HAP-1 (cell line): ENCODE results near the gene PDZK1.
"Not testable (repeated sequence)": the region's sequence is repeated elsewhere in the genome, so short reads cannot be mapped to it uniquely, and the experiment has no call there.

ENCODE experiments used
- DNase-seq, 2 experiments: peaks; one replicate each; pipeline ENCODE4 v3.0.0-alpha.2; 2016 to 2020; ENCODE audit warnings: low spot score in 2 of 2
- H3K27me3 ChIP-seq: fragments of 250-450 bp; sonication (Bioruptor Pico); 2 replicates; pipeline ENCODE4 v1.5.1; 2020; ENCODE audit warnings: low read depth, mild to moderate bottlenecking, moderate library complexity
- H3K36me3 ChIP-seq: fragments of 250-450 bp; sonication (Bioruptor Pico); replicated peaks from 2 replicates; pipeline ENCODE4 v1.5.1; 2020; ENCODE audit warnings: mild to moderate bottlenecking
- H3K4me1 ChIP-seq: fragments of 250-450 bp; sonication (Bioruptor Pico); 2 replicates; pipeline ENCODE4 v1.5.1; 2020; ENCODE audit warnings: mild to moderate bottlenecking
- H3K4me3 ChIP-seq: fragments of 250-450 bp; sonication (Bioruptor Pico); 2 replicates; pipeline ENCODE4 v1.5.1; 2020; ENCODE audit warnings: mild to moderate bottlenecking, moderate library complexity
- H3K9me3 ChIP-seq: fragments of 250-450 bp; sonication (Bioruptor Pico); 2 replicates; pipeline ENCODE4 v1.5.1; 2020; ENCODE audit warnings: mild to moderate bottlenecking, moderate library complexity
- in situ Hi-C: fragments of 300-500 bp; cut with MboI; formaldehyde crosslinking; loops from 3 replicates; pipeline ENCODE4 v1.14.3; 2020; ENCODE audit warnings: low sequenced_read_pairs, inconsistent platforms, mixed read lengths

PDZK1 gene

DNA sequence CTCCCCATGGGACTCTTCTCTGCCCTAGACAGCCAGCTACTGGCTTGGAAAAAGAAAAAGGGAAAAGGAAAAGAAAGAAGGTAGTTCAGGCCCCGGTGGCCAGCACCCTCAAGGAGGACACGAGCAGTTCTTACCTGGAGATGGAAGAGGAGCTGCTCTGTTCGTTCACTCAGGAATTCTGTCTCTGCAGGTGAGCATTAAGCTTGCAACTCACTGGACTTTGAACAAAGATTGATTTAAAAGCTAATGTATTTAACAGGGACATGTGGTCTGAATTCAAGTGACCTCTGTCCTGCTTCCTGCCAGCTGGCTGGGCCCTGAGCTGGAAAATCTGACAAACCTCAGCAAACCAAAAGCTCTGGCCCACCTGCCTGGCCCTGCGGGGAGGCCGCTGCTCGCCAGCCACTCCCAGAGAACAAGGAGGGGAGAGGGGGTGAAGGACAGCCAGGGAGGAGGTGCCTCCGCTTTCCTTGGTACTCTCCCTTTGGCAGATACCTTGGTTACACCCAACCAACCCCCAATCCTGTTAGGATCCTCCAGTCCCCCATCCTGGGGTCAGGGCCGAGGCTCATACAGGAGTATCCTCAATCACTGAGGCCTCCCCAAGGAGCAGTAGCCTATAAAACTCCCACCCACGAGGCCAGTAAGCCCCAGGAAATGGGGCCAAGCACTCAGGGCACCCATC, at the start of gene PDZK1:
Gene PDZK1, minus strand, starts transcription at position 186 of the 685 bp plus-strand sequence. CDS start 19,347 bp downstream, outside the sequence.
- DNase-seq: no peak
- H3K36me3 ChIP-seq: no peaks in the 10 kb centered on the region
- in situ Hi-C loops: no loop called here
- H3K4me1 ChIP-seq: no peaks in the 10 kb centered on the region
- H3K9me3 ChIP-seq: no peaks in the 10 kb centered on the region
- no peak within 1 kb of the TSS for H3K4me3 ChIP-seq
- no peaks in the 10 kb centered on the region for H3K27me3 ChIP-seq

DNA sequence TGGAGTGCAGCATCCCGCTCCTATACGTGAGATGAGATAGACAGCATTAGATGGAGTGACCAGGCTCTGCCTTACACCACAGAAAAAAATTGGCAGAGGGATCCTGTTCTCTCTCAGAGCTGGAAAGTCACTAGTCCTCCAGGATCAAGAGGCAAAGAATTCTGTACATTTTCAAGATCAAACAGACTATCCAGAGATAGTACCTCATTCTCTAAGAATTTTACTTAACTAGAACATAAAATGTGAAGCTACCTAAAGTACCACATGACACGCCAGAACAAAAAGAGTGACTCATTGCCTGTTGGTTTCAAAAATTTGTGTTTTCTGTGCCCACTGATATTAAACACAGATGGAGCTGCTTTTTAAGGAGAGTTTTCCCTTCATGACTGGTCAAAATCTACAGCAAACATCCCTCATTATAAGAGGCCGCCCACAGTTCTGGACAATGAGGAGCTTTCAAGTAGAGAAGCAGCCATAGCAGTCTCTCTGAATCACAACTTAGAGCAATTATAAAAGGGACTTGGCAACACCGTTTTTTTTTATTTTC, 44.4 kb upstream of the PDZK1 start:
- in situ Hi-C loops: no loop called here

DNA sequence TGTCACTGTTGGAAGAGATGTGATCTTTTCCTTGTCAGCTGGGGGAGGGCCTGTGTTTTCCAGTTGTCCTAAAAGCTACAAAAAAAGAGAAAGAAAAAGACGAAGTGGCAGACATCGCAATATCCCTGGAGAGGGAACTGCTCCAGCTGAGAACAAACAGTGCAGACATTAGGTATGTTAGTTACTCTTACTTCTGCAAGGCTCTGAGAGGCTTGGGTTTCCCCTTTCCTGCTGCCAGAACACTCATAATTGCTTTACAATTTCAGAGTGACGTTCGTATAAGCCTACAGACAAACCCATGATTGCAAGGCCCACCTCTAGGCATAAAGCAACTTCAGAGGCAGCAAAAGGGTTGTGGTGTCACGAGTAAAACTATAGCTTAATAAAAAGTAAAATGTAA, 43.3 kb upstream of the PDZK1 start:
- in situ Hi-C loops: no loop called here

More for the DNA sequence above, 44.4 kb upstream of the PDZK1 start:
- H3K27me3 ChIP-seq: no peaks in the 10 kb centered on the region
- DNase-seq: no peak
- no peaks in the 10 kb centered on the region for H3K9me3 ChIP-seq
- H3K4me3 ChIP-seq: no peak overlapping the region
- peaks cover 14% of the 10 kb centered on the region for H3K36me3 ChIP-seq
- no peaks in the 10 kb centered on the region; the same call in 1 of the 2 replicates for H3K4me1 ChIP-seq

DNA sequence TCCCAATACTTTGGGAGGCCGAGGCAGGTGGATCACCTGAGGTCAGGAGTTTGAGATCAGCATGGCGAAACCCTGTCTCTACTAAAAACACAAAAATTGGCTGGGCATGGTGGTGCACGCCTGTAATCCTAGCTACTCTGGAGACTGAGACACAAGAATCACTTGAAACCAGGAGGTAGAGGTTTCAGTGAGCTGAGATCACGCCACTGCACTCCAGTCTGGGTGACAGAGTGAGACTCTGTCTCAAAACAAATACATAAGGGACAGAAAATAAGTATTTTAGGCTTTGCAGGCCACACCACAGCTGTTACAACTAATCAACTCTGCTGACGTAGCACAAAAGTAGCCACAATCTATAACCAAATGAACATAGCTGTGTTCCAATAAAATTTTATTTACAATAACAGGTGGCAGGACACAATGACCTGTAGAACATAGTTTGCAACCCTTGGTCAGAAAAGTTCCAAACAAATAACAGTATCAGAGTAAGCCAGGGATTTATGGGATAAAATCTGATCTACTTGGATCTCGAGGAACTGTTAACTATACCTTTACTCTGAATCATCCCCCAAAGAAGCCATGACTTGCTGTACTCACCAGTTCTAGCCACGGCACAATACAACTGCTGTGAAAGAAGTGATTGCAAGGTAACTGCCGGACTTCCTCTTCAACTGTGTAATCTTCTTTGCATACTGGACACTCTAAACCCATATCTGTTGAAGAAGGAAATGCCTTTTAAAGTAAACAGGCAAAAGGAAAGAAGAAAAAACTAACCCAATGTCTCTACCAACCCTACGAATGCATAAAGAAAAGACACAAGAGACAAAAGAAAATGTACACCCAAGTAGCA, 40.5 kb upstream of the PDZK1 start:
- Histone ChIP-seq H3K27me3 (no peaks in the 10 kb centered on the region), H3K4me3 (no peak overlapping the region), H3K9me3 (no peaks in the 10 kb centered on the region), H3K36me3 (peaks cover 23% of the 10 kb centered on the region), H3K4me1 (no peaks in the 10 kb centered on the region)
- DNase-seq: no peak
- in situ Hi-C loops: no loop called here

More for the DNA sequence above, 43.3 kb upstream of the PDZK1 start:
- Histone ChIP-seq H3K27me3 (no peaks in the 10 kb centered on the region), H3K36me3 (peaks cover 16% of the 10 kb centered on the region), H3K9me3 (no peaks in the 10 kb centered on the region), H3K4me3 (no peak overlapping the region), H3K4me1 (no peaks in the 10 kb centered on the region; the same call in 1 of the 2 replicates)
- no peak for DNase-seq

DNA sequence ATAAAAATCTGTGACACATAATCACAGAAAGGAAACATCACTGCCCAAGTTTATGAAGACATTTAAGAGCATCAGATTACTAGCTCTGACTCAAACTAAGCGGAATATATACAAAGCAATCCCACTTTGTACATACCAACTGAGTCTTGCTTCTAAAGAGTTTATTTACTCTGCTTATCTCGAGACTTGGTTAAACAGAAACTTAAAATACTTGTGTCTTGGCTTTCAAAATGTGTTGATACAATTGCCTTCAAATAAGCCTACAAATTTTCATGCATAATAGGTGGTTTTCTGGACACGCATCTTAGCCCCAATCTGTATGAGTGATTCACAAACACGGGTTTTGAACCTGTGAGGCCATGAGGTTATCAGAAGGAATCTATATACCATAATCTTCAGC, 33.1 kb upstream of the PDZK1 start:
- no peak for DNase-seq
- in situ Hi-C loops: no loop called here
- H3K4me3 ChIP-seq: no peak overlapping the region
- H3K4me1 ChIP-seq: no peaks in the 10 kb centered on the region
- H3K9me3 ChIP-seq: no peaks in the 10 kb centered on the region
- H3K27me3 ChIP-seq: no peaks in the 10 kb centered on the region
- peaks cover 9% of the 10 kb centered on the region for H3K36me3 ChIP-seq

DNA sequence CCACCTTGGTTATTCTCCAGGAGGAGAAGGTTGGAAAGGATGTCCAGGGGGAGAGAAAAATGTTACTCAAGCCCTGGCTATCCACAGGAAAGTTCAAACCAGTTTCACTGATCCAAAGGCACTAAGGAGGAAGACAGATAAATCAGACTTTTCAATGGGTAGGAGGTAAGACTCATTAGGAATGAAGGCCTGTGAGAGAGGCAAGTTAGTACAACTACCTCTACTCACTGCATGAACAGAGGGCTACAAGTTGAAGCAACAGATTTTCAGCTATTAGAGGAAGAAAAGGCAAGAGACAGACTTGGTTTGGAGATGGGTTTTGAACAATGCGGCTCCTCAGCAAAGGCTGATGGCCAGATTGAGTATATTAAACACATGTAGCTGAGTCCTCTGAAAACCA, 29.0 kb upstream of the PDZK1 start:
- H3K4me3 ChIP-seq: no peak overlapping the region
- H3K36me3 ChIP-seq: no peaks in the 10 kb centered on the region
- DNase-seq: no peak
- no peaks in the 10 kb centered on the region for H3K4me1 ChIP-seq
- H3K9me3 ChIP-seq: no peaks in the 10 kb centered on the region
- H3K27me3 ChIP-seq: no peaks in the 10 kb centered on the region
- in situ Hi-C loops: no loop called here

DNA sequence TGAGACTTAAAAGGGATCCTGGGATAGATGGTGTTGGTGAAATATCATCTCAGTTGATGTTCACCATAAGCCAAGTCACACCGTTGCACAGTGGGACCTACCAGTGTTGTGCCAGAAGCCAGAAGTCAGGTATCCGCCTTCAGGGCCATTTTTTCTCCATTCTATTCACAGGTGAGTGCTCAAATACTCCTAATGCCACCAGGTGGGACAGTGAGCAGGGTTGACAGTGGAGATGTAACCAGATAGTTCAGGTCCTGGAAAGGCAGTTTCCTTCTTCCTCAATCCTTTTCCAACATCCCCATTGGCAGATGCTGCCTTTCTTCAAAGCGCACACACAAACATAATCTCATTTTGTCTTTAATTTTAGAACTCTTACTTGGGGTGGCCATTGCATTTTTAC, 23.7 kb upstream of the PDZK1 start:
- H3K4me3 ChIP-seq: no peak overlapping the region
- no peaks in the 10 kb centered on the region for H3K4me1 ChIP-seq
- in situ Hi-C loops: no loop called here
- no peak for DNase-seq
- no peaks in the 10 kb centered on the region for H3K9me3 ChIP-seq
- no peaks in the 10 kb centered on the region for H3K36me3 ChIP-seq
- no peaks in the 10 kb centered on the region for H3K27me3 ChIP-seq

DNA sequence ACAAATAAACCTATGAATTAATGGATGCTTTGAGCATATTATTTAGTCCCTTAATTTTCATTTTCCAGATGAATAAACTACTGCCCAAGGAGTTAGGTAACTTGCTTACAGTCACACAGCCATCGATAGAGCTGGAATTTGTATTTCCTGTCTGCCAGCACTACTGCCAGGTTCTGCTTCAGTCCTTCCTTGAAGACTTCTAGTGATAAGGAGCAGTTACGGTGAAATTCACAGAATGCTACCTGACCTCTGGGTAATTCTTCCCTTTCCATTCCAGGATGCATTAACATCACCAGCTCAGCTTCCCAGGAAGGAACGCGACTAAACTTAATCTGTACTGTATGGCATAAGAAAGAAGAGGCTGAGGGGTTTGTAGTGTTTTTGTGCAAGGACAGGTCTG, 23.3 kb upstream of the PDZK1 start:
- no peak for DNase-seq
- H3K9me3 ChIP-seq: no peaks in the 10 kb centered on the region
- H3K27me3 ChIP-seq: no peaks in the 10 kb centered on the region
- no peaks in the 10 kb centered on the region for H3K4me1 ChIP-seq
- no peak overlapping the region for H3K4me3 ChIP-seq
- in situ Hi-C loops: no loop called here
- no peaks in the 10 kb centered on the region for H3K36me3 ChIP-seq

DNA sequence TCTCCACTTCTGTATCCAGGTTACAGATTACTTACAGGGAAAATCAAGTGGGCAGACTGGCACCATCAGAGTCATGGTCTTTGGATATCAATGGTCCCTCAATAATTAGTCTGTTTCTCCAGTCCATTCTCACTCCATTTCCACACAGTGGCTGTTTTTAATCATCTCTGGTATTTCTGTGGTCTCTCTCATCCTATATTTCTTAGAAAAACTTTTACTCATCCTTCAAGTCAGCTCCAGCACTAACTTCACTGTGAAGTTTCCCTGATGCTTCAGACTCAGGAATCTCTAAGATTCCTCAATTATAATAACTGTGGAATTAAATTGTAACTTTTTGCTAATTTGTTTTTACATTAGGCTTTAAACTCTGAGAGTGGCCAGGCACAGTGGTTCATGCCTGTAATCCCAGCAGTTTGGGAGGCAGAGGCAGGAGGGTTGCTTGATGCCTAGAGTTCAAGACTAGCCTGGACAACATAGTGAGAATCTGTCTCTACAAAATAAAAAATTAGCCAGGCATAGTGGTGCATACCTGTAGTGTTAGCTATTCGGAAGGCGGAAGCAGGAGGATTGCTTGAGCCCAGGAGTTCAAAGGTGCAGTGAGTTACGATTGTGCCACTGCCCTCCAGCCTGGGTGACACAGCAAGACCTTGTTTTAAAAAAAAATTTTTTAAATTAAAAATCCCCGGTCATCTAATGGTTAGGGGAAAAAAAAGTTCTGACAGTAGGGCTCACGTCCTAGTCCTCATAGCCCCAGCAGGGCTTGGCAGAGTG, 22.7 kb upstream of the PDZK1 start:
- H3K4me3 ChIP-seq: no peak overlapping the region
- no peaks in the 10 kb centered on the region for H3K36me3 ChIP-seq
- DNase-seq: no peak
- H3K27me3 ChIP-seq: no peaks in the 10 kb centered on the region
- no peaks in the 10 kb centered on the region for H3K4me1 ChIP-seq
- in situ Hi-C loops: no loop called here
- H3K9me3 ChIP-seq: no peaks in the 10 kb centered on the region

DNA sequence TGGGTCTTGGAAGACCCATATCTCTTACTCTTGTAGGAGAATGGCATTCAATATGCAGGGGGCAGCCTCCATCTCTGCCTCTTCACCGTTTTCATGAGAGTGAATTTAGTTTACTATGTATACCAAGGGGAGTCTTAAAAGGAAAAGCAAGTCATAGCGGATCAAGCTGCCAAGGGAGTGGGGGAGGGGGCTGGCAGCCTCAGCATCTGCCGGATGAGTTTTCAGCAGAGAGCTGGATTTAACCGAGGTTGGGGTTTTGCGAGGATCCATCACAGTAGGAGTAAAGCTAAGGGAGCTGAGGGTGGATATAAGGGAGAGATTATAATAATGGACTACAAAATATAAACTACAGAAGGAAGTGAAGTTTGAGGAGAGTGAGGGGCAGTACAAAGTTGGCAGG, 22.0 kb upstream of the PDZK1 start:
- in situ Hi-C loops: no loop called here
- no peaks in the 10 kb centered on the region for H3K9me3 ChIP-seq

DNA sequence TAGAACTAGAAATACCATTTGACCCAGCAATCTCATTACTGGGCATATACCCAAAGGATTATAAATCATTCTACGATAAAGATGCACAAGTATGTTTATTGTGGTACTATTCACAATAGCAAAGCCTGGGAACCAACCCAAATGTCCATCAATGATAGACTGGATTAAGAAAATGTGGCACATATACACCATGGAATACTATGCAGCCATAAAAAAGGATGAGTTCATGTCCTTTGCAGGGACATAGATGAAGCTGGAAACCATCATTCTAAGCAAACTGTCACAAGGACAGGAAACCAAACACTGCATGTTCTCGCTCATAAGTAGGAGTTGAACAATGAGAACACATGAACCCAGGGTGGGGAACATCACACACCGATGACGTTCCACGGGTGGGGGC, 19.0 kb upstream of the PDZK1 start:
- in situ Hi-C loops: not testable (repeated sequence)

More for the DNA sequence above, 22.0 kb upstream of the PDZK1 start:
- DNase-seq: no peak
- H3K4me1 ChIP-seq: no peaks in the 10 kb centered on the region
- H3K4me3 ChIP-seq: no peak overlapping the region
- H3K36me3 ChIP-seq: no peaks in the 10 kb centered on the region
- H3K27me3 ChIP-seq: no peaks in the 10 kb centered on the region

DNA sequence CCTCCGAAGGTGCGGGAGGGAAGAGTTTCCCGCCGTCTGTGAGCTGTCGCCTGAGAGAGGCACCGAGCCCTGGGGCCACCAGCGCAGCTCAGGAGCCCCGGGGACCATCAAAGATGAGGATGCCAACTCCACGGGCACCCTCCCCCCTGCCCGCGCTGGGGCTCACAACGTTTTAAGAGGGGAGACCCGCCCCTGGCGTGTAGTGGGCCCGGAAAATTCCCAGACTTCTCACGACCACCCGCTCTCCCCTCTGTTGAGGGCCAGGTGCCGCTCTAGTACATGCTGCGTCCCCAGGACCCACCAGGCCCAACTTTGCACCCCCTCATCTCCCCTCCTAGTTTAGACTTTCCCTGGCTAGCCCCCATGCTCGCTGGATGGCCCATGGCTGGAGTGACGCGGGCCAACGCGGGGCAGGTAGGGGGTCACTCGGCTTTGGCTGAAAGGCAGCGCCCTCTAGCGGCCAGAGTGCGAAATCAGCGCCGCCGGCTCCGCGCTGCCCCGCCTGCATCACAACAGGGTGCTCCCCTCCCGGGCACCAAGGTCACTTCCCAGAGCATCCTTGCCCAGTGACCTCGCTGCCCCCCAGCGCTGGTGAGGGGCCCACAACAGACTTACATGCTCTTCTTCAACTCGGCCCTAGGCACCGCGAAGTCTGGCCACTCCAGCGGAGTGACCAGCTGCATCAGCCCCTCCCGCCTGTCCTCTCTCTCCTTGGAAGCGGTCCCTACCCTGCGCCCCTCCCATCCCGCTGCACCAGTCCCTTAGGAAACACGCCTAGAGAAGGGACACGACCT, 13.9 kb upstream of the PDZK1 start:
- peak; percentile 60 to 84 for DNase-seq
- Histone ChIP-seq H3K36me3 (no peaks in the 10 kb centered on the region), H3K27me3 (no peaks in the 10 kb centered on the region), H3K4me1 (no peaks in the 10 kb centered on the region; the same call in 1 of the 2 replicates), H3K4me3 (no peak overlapping the region), H3K9me3 (no peaks in the 10 kb centered on the region)
- in situ Hi-C loops: loop anchor here (5.0 kb wide), 1 partner anchor 56 kb away; no protein-coding TSS in a partner anchor

More for the DNA sequence above, 19.0 kb upstream of the PDZK1 start:
- DNase-seq, H3K4me3 ChIP-seq, H3K4me1 ChIP-seq, H3K9me3 ChIP-seq, H3K27me3 ChIP-seq, H3K36me3 ChIP-seq: not testable (repeated sequence)

DNA sequence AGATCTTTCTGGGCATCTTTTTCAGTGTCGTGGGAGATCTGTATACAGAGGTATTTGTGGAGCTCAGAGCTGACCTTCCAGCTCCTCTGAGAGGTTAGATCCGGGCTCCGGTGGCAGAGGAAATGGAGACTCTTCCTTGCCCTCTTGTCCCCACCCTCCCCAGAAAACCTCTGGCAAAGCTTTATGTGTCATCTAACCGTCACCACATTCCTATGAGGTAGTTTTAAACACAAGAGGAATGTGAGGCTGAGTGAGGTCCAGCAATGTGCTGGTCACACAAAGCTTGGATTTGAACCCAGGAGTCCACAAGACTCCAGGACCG, 13.3 kb upstream of the PDZK1 start:
- DNase-seq: no peak
- H3K9me3 ChIP-seq: no peaks in the 10 kb centered on the region
- in situ Hi-C loops: loop anchor here (5.0 kb wide), 1 partner anchor 57 kb away; no protein-coding TSS in a partner anchor
- H3K4me1 ChIP-seq: no peaks in the 10 kb centered on the region; the same call in 1 of the 2 replicates
- H3K36me3 ChIP-seq: no peaks in the 10 kb centered on the region
- no peaks in the 10 kb centered on the region for H3K27me3 ChIP-seq
- H3K4me3 ChIP-seq: no peak overlapping the region
